NCI-H2081 treated with DMSO at 0.1 percent for 48 hours (cell line): ENCODE measurements around the gene AOAH.

ENCODE experiments used
- DNase-seq: peaks from one replicate; lab custom pipeline; 2025; lab: John Stamatoyannopoulos, UW

Gene AOAH

GRCh38 chr7:36690514-36691187 lies 33.6 kb downstream of the AOAH start:
- DNase-seq: no peak

- DNase-seq: no peak
Measured at GRCh38 chr7:36690041-36690440, 34.3 kb downstream of the AOAH start.

GRCh38 chr7:36686499-36686898 lies 37.8 kb downstream of the AOAH start:
- no peak for DNase-seq

GRCh38 chr7:36684954-36685353 lies 39.3 kb downstream of the AOAH start:
- no peak for DNase-seq

- DNase-seq: no peak
Measured at GRCh38 chr7:36683695-36684357, 40.5 kb downstream of the AOAH start.

- DNase-seq: no peak
Measured at GRCh38 chr7:36683111-36683510, 41.2 kb downstream of the AOAH start.

- no peak for DNase-seq
Measured at GRCh38 chr7:36682102-36682501, 42.2 kb downstream of the AOAH start.

GRCh38 chr7:36677769-36678437 lies 46.4 kb downstream of the AOAH start:
- DNase-seq: no peak

GRCh38 chr7:36673703-36674102 lies 50.6 kb downstream of the AOAH start:
- no peak for DNase-seq

GRCh38 chr7:36671432-36671829 lies 52.9 kb downstream of the AOAH start:
- no peak for DNase-seq

- peak; percentile 34 for DNase-seq
Measured at GRCh38 chr7:36670585-36671431, 53.5 kb downstream of the AOAH start.

- DNase-seq: no peak
Measured at GRCh38 chr7:36668750-36669149, 55.5 kb downstream of the AOAH start.

GRCh38 chr7:36668080-36668479 lies 56.2 kb downstream of the AOAH start:
- DNase-seq: no peak

GRCh38 chr7:36667007-36667745 lies 57.1 kb downstream of the AOAH start:
- no peak for DNase-seq

- DNase-seq: no peak
Measured at GRCh38 chr7:36663481-36663880, 60.8 kb downstream of the AOAH start.

- no peak for DNase-seq
Measured at GRCh38 chr7:36661135-36661840, 63.0 kb downstream of the AOAH start.

- no peak for DNase-seq
Measured at GRCh38 chr7:36659638-36660341, 64.5 kb downstream of the AOAH start.

GRCh38 chr7:36659172-36659516 lies 65.2 kb downstream of the AOAH start:
- DNase-seq: no peak

GRCh38 chr7:36658335-36659171 lies 65.7 kb downstream of the AOAH start:
- no peak for DNase-seq
